ENCODE data around the gene CTNNAL1. TPM values are rescaled to one million over a fixed set of nuclear protein-coding genes. Genes with fewer than 3 reads are reported as not detected.
"Not testable (repeated sequence)": the region's sequence is repeated elsewhere in the genome, so short reads cannot be mapped to it uniquely, and the experiment has no call there.

CTNNAL1 gene
- 1 to 10 TPM; 3.1 to 9.6 TPM for total RNA-seq
- total RNA-seq, result 10.0 to 34.9 reads per million in 2 donors

DNA sequence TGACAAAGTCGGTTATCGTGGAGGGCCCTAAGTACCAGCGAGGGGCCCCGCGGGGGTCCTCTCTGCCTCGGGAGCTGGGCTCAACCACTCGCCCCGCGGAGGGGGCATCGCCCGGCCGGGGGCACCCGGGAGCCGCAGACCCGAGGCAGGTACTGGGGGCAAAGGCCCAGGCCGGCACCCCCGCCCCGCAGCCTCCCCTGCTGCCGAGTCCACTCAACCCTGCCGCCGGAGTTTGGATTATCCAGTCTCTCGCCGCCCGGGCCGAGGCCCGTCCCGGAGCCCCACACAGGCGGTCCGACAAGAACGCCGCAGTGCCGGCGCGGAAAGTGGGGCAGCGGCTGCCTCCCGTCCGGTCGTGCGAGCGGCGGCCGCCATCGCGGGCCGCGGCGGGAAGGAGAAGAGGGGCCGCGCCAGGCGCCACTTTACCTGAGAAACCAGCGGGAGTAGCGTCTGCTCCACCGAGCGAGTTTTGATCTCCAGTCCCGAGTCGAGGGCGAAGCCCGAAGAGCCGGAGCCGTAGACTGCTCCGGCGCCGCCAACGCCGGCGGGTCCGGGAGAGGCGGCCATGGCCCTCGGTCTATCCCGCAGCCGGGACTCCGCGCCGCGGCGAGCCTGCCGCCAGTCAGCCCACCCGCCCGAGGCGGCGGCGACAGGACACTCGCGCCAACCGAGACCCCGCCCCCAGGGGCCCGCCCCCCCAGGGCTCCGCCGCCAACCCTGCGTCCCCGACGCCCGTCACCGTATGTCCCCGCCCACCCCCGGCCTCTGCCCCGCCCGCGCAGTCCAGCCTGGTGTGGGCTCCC is at the start of gene CTNNAL1:
Gene CTNNAL1 (minus strand): TSS at position 624 of the 803 bp plus-strand sequence. CDS start 57 bp downstream, at position 567.
- Mint-ChIP-seq H3K36me3 (ENCODE audit: low read depth) (no peaks in the 10 kb centered on the region), H3K4me1 (peaks cover 17% of the 10 kb centered on the region), H3K27ac (peak within 1 kb of the TSS; percentile 76), H3K27me3 (no peaks in the 10 kb centered on the region), H3K4me3 (peak within 1 kb of the TSS; percentile 98)
- ATAC-seq (peak; percentile 94), DNase-seq (peak; percentile 80 to 93 (median 89))
- H3K9me3 ChIP-seq (ENCODE audit: control insufficient read depth, low read length, poor library complexity, severe bottlenecking), result no peaks in the 10 kb centered on the region

- Mint-ChIP-seq H3K36me3 (ENCODE audit: low read depth) (peaks cover 7% of the 10 kb centered on the region), H3K4me3 (no peak overlapping the region), H3K27ac (no peak overlapping the region), H3K27me3 (no peaks in the 10 kb centered on the region), H3K4me1 (no peaks in the 10 kb centered on the region)
- DNase-seq (no peak), ATAC-seq (no peak)
- no peaks in the 10 kb centered on the region for H3K9me3 ChIP-seq (ENCODE audit: control insufficient read depth, low read length, poor library complexity, severe bottlenecking)
Observed at GRCh38 chr9:109062543-109062942, 49.2 kb upstream of the CTNNAL1 start.

DNA sequence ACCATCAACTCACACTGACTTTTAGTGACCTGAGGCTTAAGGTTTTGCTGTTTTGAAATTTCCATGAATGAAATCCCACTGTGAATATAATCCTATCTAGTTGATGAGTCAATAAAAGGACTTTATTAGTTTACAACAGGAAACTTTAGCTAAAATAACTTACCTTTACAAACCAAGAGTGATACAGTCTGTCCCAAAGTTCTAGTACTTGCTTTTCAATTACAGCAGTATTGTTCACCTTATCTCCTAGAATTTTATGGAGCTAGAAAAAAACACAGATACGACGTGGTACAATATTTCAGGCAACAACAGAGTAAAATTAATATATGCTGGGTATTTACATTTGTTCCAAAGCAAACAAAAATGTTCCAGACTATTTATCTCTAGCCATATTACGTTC is 46.9 kb upstream of the CTNNAL1 start:
- Mint-ChIP-seq H3K4me3 (no peak overlapping the region), H3K27me3 (no peaks in the 10 kb centered on the region), H3K36me3 (ENCODE audit: low read depth) (peaks cover 10% of the 10 kb centered on the region), H3K4me1 (no peaks in the 10 kb centered on the region), H3K27ac (no peak overlapping the region)
- DNase-seq (no peak), ATAC-seq (no peak)
- H3K9me3 ChIP-seq (ENCODE audit: control insufficient read depth, low read length, poor library complexity, severe bottlenecking), result no peaks in the 10 kb centered on the region

GRCh38 chr9:109053121-109053520 is 39.8 kb upstream of the CTNNAL1 start:
- H3K9me3 ChIP-seq (ENCODE audit: control insufficient read depth, low read length, poor library complexity, severe bottlenecking); H3K4me1 Mint-ChIP-seq: not testable (repeated sequence)

DNA sequence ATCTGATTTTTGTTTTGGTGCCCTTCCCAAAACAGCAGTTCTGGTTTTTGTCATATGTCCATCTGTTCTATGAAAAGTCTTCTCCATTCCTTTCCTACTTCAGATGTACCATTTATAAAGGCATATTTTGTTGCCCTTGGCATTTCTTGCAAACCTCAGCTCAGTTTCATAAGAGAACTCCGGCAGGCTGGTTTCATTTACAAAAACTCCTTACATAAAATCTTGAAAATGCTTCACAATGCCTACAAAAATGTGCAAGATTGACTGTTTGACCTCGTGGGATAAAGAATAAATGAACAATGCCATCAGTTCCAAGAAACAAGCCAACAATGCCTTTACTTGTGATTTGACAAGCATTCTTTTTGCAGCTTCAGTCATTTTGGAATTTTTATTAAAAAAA is 39.1 kb upstream of the CTNNAL1 start:
- no peak for ATAC-seq
- H3K9me3 ChIP-seq (ENCODE audit: control insufficient read depth, low read length, poor library complexity, severe bottlenecking), result no peaks in the 10 kb centered on the region
- Mint-ChIP-seq H3K27me3 (no peaks in the 10 kb centered on the region), H3K36me3 (ENCODE audit: low read depth) (peaks cover 15% of the 10 kb centered on the region), H3K4me3 (no peak overlapping the region), H3K4me1 (peaks cover 6% of the 10 kb centered on the region), H3K27ac (no peak overlapping the region)
- DNase-seq, result no peak

More at GRCh38 chr9:109053121-109053520, 39.8 kb upstream of the CTNNAL1 start:
- ATAC-seq, H3K27me3 Mint-ChIP-seq, H3K27ac Mint-ChIP-seq, H3K4me3 Mint-ChIP-seq, DNase-seq: not testable (repeated sequence)
- H3K36me3 Mint-ChIP-seq (ENCODE audit: low read depth), result peaks cover 14% of the 10 kb centered on the region

GRCh38 chr9:109051733-109052132 is 38.4 kb upstream of the CTNNAL1 start:
- Mint-ChIP-seq H3K27ac (peak overlapping the region; percentile 32), H3K4me3 (no peak overlapping the region), H3K27me3 (no peaks in the 10 kb centered on the region), H3K36me3 (ENCODE audit: low read depth) (peaks cover 16% of the 10 kb centered on the region), H3K4me1 (peaks cover 7% of the 10 kb centered on the region)
- no peak for ATAC-seq
- H3K9me3 ChIP-seq (ENCODE audit: control insufficient read depth, low read length, poor library complexity, severe bottlenecking), result no peaks in the 10 kb centered on the region
- no peak for DNase-seq

DNA sequence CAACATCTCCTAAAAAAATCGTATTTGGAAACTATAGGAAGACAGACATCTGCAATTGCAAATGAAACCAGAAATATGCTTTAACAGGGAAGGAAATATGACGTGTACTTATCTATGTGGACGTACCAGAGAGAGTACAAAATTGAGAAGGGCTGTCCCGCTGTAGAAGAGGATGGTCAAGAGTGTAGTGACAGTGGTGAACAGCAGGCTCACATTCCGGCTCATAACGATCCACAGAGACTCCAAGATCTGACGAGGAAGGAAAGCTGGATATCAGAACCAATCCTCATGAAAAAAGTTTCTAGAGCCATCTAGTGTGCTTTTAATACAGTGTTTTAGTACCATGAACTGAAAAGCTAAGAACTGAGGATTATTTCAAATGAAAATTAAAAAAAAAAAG is 37.1 kb upstream of the CTNNAL1 start:
- ATAC-seq (no peak), DNase-seq (no peak)
- H3K27me3 Mint-ChIP-seq, result no peaks in the 10 kb centered on the region
- H3K36me3 Mint-ChIP-seq (ENCODE audit: low read depth), result peaks cover 16% of the 10 kb centered on the region
- H3K4me3 Mint-ChIP-seq, result no peak overlapping the region
- no peak overlapping the region for H3K27ac Mint-ChIP-seq
- peaks cover 7% of the 10 kb centered on the region for H3K4me1 Mint-ChIP-seq
- no peaks in the 10 kb centered on the region for H3K9me3 ChIP-seq (ENCODE audit: control insufficient read depth, low read length, poor library complexity, severe bottlenecking)

DNA sequence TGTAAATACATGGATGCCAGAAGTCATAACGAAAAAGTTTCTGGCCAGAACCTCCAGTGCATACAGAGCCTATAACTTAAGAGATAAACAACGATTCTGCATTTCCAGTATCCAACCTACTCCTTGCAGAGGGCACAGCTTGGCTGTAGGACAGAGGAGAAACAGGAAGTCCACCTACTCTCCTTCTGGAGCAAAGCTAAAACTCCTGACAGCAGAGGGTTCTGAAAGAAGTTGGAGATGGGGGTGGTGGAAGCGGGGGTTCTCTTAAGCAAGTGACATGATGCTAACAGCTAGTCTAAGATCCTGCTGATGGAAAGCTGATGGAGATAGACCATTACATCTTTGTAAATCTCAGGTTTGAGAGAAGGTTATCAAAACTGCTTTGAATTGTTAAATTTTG is 35.5 kb upstream of the CTNNAL1 start:
- H3K27ac Mint-ChIP-seq, result no peak overlapping the region
- no peaks in the 10 kb centered on the region for H3K27me3 Mint-ChIP-seq
- H3K4me3 Mint-ChIP-seq, result no peak overlapping the region
- H3K4me1 Mint-ChIP-seq, result peaks cover 7% of the 10 kb centered on the region
- H3K9me3 ChIP-seq (ENCODE audit: control insufficient read depth, low read length, poor library complexity, severe bottlenecking), result no peaks in the 10 kb centered on the region
- ATAC-seq (no peak), DNase-seq (no peak)
- H3K36me3 Mint-ChIP-seq (ENCODE audit: low read depth), result peaks cover 17% of the 10 kb centered on the region

DNA sequence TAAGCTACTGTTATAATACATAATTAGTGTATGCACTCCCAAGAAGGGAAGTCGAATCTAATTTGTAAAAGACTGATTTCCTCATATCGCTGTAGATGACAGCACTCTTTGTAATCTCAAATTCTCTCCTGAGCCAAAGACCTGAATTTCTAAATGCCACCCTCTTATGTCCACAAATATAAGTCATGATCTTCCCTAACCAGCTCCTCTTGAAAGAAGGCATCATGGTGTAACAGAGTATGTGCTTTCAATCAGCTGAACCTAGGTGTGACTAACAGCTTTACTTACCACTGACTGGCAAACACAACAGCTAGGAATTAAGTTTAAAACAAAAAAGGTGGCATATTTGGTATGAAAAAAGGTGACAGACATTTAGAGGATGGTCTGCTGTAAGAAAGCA is 34.0 kb upstream of the CTNNAL1 start:
- ATAC-seq (no peak), DNase-seq (no peak)
- H3K9me3 ChIP-seq (ENCODE audit: control insufficient read depth, low read length, poor library complexity, severe bottlenecking), result no peaks in the 10 kb centered on the region
- Mint-ChIP-seq H3K36me3 (ENCODE audit: low read depth) (peaks cover 17% of the 10 kb centered on the region), H3K4me1 (peaks cover 7% of the 10 kb centered on the region), H3K4me3 (no peak overlapping the region), H3K27me3 (no peaks in the 10 kb centered on the region), H3K27ac (peak overlapping the region; percentile 9)

GRCh38 chr9:109046346-109046745 is 33.0 kb upstream of the CTNNAL1 start:
- DNase-seq (no peak), ATAC-seq (no peak)
- Mint-ChIP-seq H3K27ac (peak overlapping the region; percentile 9), H3K4me3 (no peak overlapping the region), H3K36me3 (ENCODE audit: low read depth) (peaks cover 17% of the 10 kb centered on the region), H3K27me3 (no peaks in the 10 kb centered on the region), H3K4me1 (peaks cover 7% of the 10 kb centered on the region)
- no peaks in the 10 kb centered on the region for H3K9me3 ChIP-seq (ENCODE audit: control insufficient read depth, low read length, poor library complexity, severe bottlenecking)

DNA sequence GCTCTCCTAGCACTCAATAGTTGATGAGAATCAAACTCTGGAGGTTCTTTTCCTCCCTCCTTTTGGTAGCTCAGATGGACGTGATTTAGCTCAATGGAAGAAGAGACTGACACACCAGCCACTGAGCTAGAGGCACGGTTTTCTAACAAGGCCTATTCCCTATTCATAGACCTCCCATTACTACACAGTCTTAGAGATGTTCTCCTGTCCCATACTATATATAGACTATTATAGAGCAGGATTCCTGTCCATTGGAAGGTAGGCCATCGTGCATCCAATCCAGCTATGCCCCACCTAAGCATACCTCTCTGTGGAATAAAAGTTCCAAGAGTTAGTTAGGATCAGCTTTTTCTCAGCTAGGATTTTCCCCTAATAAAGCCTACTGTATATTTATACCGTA is 30.3 kb upstream of the CTNNAL1 start:
- Mint-ChIP-seq H3K4me3 (no peak overlapping the region), H3K27ac (no peak overlapping the region), H3K4me1 (peaks cover 14% of the 10 kb centered on the region), H3K27me3 (no peaks in the 10 kb centered on the region), H3K36me3 (ENCODE audit: low read depth) (peaks cover 14% of the 10 kb centered on the region)
- H3K9me3 ChIP-seq (ENCODE audit: control insufficient read depth, low read length, poor library complexity, severe bottlenecking), result no peaks in the 10 kb centered on the region
- ATAC-seq (no peak), DNase-seq (no peak)

GRCh38 chr9:109040571-109040970 is 27.3 kb upstream of the CTNNAL1 start:
- no peaks in the 10 kb centered on the region for H3K9me3 ChIP-seq (ENCODE audit: control insufficient read depth, low read length, poor library complexity, severe bottlenecking)
- ATAC-seq (no peak), DNase-seq (no peak)
- no peaks in the 10 kb centered on the region for H3K27me3 Mint-ChIP-seq
- no peak overlapping the region for H3K27ac Mint-ChIP-seq
- H3K4me3 Mint-ChIP-seq, result no peak overlapping the region
- peaks cover 10% of the 10 kb centered on the region for H3K4me1 Mint-ChIP-seq
- H3K36me3 Mint-ChIP-seq (ENCODE audit: low read depth), result peaks cover 8% of the 10 kb centered on the region

DNA sequence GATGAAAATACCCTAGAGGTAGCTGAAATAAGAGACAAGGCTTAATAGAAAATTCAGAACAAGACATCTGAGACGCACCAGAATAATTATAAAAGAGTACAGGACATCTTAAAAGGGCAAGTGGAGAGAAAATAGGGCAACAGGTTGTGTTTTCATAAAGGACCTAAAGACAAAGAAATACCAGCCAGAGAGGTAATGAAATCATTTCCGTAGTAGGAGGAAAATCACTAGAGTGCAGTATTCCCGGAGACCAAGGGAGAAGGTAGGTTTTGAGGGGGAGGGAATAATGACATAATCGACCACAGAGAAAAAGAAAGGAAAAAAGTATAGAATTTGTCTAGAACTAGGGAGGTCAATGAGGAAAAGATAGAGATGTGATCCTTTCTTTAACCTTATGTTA is 26.2 kb upstream of the CTNNAL1 start:
- DNase-seq, result no peak
- Mint-ChIP-seq H3K27ac (peak overlapping the region; percentile 67), H3K4me1 (peaks cover 10% of the 10 kb centered on the region), H3K27me3 (no peaks in the 10 kb centered on the region), H3K4me3 (no peak overlapping the region), H3K36me3 (ENCODE audit: low read depth) (peaks cover 8% of the 10 kb centered on the region)
- ATAC-seq, result no peak
- H3K9me3 ChIP-seq (ENCODE audit: control insufficient read depth, low read length, poor library complexity, severe bottlenecking), result no peaks in the 10 kb centered on the region

Data from T-helper 17 cell (primary cell).